Panc1 (cell line): ENCODE data around the gene GRID1. TPM values are rescaled to one million over a fixed set of nuclear protein-coding genes. Genes with fewer than 3 reads are reported as not detected.

Experiments used
- ATAC-seq: fragments of 200-7000 bp; cut with Tn5 transposase; 2 replicates; pipeline ENCODE4 v1.9.1; 2020; ENCODE audit warnings: mild to moderate bottlenecking, moderate library complexity
- BruUV-seq: library from RNA; stranded (reverse); fragments of 400-500 nt; replicated peaks from 2 replicates; lab custom pipeline; 2021; lab: Mats Ljungman, UMichigan
- CTCF ChIA-PET: fragments of 300-600 bp; sonication (Branson Sonifier 250); formaldehyde crosslinking; loops from one replicate; lab custom pipeline; 2022; ENCODE audit warnings: antibody characterized with exemption; lab: Charles Lee
- POLR2A ChIA-PET: fragments of 300-600 bp; sonication (Branson Sonifier 250); formaldehyde crosslinking; loops from one replicate; lab custom pipeline; 2022; ENCODE audit warnings: antibody characterized with exemption; lab: Charles Lee
- DNase-seq: peaks from one replicate; pipeline ENCODE4 v3.0.0-alpha.2; 2010; ENCODE audit warnings: low read depth, low spot score
- H3K27ac ChIP-seq: 2 replicates; pipeline ENCODE4 v1.5.1; 2011; ENCODE audit warnings: mild to moderate bottlenecking, low read length, inconsistent platforms
- H3K27me3 ChIP-seq: fragments of 200-500 bp; sonication (Bioruptor generic); 2 replicates; pipeline ENCODE4 v1.6.0; 2014; ENCODE audit warnings: low read length, inconsistent platforms; ENCODE audit not compliant: control insufficient read depth, insufficient read depth
- H3K36me3 ChIP-seq: fragments of 200-500 bp; sonication (Bioruptor generic); 2 replicates; pipeline ENCODE4 v1.5.1; 2014; ENCODE audit warnings: inconsistent platforms, mild to moderate bottlenecking, low read length, moderate library complexity; ENCODE audit not compliant: control insufficient read depth, insufficient read depth
- H3K4me1 ChIP-seq: 2 replicates; pipeline ENCODE4 v1.5.1; 2011; ENCODE audit warnings: inconsistent platforms, mild to moderate bottlenecking, low read length, moderate library complexity; ENCODE audit not compliant: control insufficient read depth, insufficient read depth
- H3K4me3 ChIP-seq, 2 experiments: 2 replicates each; pipeline ENCODE4 v1.5.1; 2011 to 2012; ENCODE audit warnings: low read depth in 2 of 2, low read length in 2 of 2, mild to moderate bottlenecking in 2 of 2, inconsistent platforms in 1 of 2, moderate library complexity in 1 of 2
- H3K9me3 ChIP-seq: fragments of 200-500 bp; sonication (Bioruptor generic); 2 replicates; pipeline ENCODE4 v1.5.1; 2014; ENCODE audit warnings: low read depth, mild to moderate bottlenecking, inconsistent platforms, low read length, moderate library complexity; ENCODE audit not compliant: control insufficient read depth, insufficient read depth
- CTCF ChIP-seq: fragments of 450-650 bp; IDR thresholded peaks from 2 replicates; pipeline ENCODE4 v1.5.1; 2017; ENCODE audit warnings: mild to moderate bottlenecking
- POLR2AphosphoS5 ChIP-seq: IDR thresholded peaks from 2 replicates; pipeline ENCODE4 v1.6.1; 2012; ENCODE audit warnings: mild to moderate bottlenecking, low read depth, low read length, moderate library complexity
- REST ChIP-seq, 2 experiments: IDR thresholded peaks; 2 replicates each; pipeline ENCODE4 v1.6.1; 2011 to 2012; ENCODE audit warnings: low read depth in 2 of 2, control low read depth in 1 of 2, low read length in 1 of 2, mild to moderate bottlenecking in 1 of 2, moderate library complexity in 1 of 2; ENCODE audit not compliant: insufficient read depth in 1 of 2
- SIN3A ChIP-seq: IDR thresholded peaks from 2 replicates; pipeline ENCODE4 v1.6.1; 2012; ENCODE audit warnings: low read depth, mild to moderate bottlenecking, low read length, moderate library complexity, borderline replicate concordance; ENCODE audit not compliant: insufficient read depth
- TCF7L2 ChIP-seq: IDR thresholded peaks from 2 replicates; pipeline ENCODE4 v1.6.1; 2011; ENCODE audit warnings: mild to moderate bottlenecking, low read depth, low read length, inconsistent platforms
- in situ Hi-C: cut with HindIII; loops from 2 replicates; pipeline ENCODE4 v1.10.0; 2016; ENCODE audit warnings: low sequenced_read_pairs, low pct_unique_long_range_greater_than_20kb
- intact Hi-C: fragments of 100-400 bp; cut with micrococcal nuclease; formaldehyde crosslinking; loops from one replicate; pipeline ENCODE4 v1.10.0; 2022; ENCODE audit not compliant: unreplicated experiment
- total RNA-seq: library from RNA; stranded (reverse); gene quantifications from one replicate; pipeline ENCODE4 v1.2.1, GENCODE V29; 2021; ENCODE audit not compliant: unreplicated experiment

The GRID1 gene
- total RNA-seq, 1 experiment from 2014 or later, result 2.3 TPM

- TF ChIP-seq CTCF (no peak), SIN3A (no peak)
- POLR2A ChIA-PET, result no interaction called here
- Histone ChIP-seq H3K27me3 (no peaks in the 10 kb centered on the region), H3K4me3 (no peak overlapping the region), H3K27ac (no peak overlapping the region), H3K9me3 (no peaks in the 10 kb centered on the region), H3K4me1 (no peaks in the 10 kb centered on the region), H3K36me3 (no peaks in the 10 kb centered on the region)
- intact Hi-C loops, result no loop called here
- CTCF ChIA-PET, result no interaction called here
- ATAC-seq (no peak), DNase-seq (no peak)
- BruUV-seq, result no TSS peak
- in situ Hi-C loops, result no loop called here
Observed at GRCh38 chr10:86391236-86391840, 24.7 kb upstream of the GRID1 start.

GRCh38 chr10:86390337-86391120, 23.9 kb upstream of the GRID1 start:
- ATAC-seq (no peak), DNase-seq (no peak)
- intact Hi-C loops, result no loop called here
- in situ Hi-C loops, result no loop called here
- TF ChIP-seq SIN3A (no peak), TCF7L2 (no peak), REST (IDR thresholded peaks at IDR 0.05; ENCODE audit: insufficient read depth in 1 of 2, low read depth in 2 of 2, low read length in 1 of 2) (no peak), POLR2AphosphoS5 (no peak), CTCF (no peak)
- H3K27ac ChIP-seq, result no peak overlapping the region
- H3K4me3 ChIP-seq, result no peak overlapping the region
- H3K27me3 ChIP-seq, result peaks cover 3% of the 10 kb centered on the region; the same call in 1 of the 2 replicates
- ChIA-PET CTCF (no interaction called here), POLR2A (no interaction called here)
- no peaks in the 10 kb centered on the region for H3K9me3 ChIP-seq
- BruUV-seq, result no TSS peak
- no peaks in the 10 kb centered on the region for H3K36me3 ChIP-seq
- H3K4me1 ChIP-seq, result no peaks in the 10 kb centered on the region
